K562 (cell line): ENCODE measurements around the gene MAP1LC3B. TPM values are rescaled to one million over a fixed set of nuclear protein-coding genes. Genes with fewer than 3 reads are reported as not detected.

ENCODE experiments used
- ATAC-seq: fragments of 200-7000 bp; cut with Tn5 transposase; 3 replicates; pipeline ENCODE4 v1.9.1; 2020; ENCODE audit warnings: moderate library complexity
- BruUV-seq: library from RNA; stranded (reverse); fragments of 400-500 nt; replicated peaks from 2 replicates; lab custom pipeline; 2021; lab: Mats Ljungman, UMichigan
- CTCF ChIA-PET: fragments of 300-600 bp; formaldehyde crosslinking; extraction: SDS; loops from one replicate; lab custom pipeline; 2021; ENCODE audit warnings: low intra/inter-chr PET ratio; lab: Yijun Ruan, JAX
- POLR2A ChIA-PET: fragments of 300-600, 350-650 bp; sonication (Branson Sonifier 250); formaldehyde crosslinking; extraction: SDS; loops from one replicate; lab custom pipeline; 2021; ENCODE audit warnings: antibody characterized with exemption, inconsistent platforms; lab: Yijun Ruan, JAX
- DNase-seq, 4 experiments: peaks; one replicate each; pipeline versions ENCODE4 v3.0.0 to v3.0.0-alpha.2; 2011 to 2018; ENCODE audit warnings: low spot score in 3 of 4, mixed read lengths in 3 of 4; ENCODE audit errors: extremely low read depth in 1 of 4
- FAIRE-seq: peaks from 2 replicates; lab custom pipeline; 2011; peaks lifted over from hg19 to GRCh38; lab: Jason Lieb, UNC
- H2AFZ ChIP-seq: 2 replicates; pipeline ENCODE4 v1.6.0; 2011; ENCODE audit warnings: low read depth, low read length, control low read depth, inconsistent platforms
- H3K27ac ChIP-seq: fragments of 200-600 bp; 3 replicates; pipeline ENCODE4 v1.8.0; 2011; ENCODE audit warnings: low read depth, mild to moderate bottlenecking, control low read depth, inconsistent platforms, low read length, moderate library complexity, mixed read lengths; ENCODE audit errors: extremely low read depth
- H3K27me3 ChIP-seq, 2 experiments: fragments of 300-600 bp in 1 of 2; 2 replicates in 1 of 2; 3 replicates in 1 of 2; pipeline versions ENCODE4 v1.6.0 to v1.8.0; 2011; ENCODE audit warnings: inconsistent platforms in 2 of 2, low read length in 2 of 2, mild to moderate bottlenecking in 1 of 2, mixed read lengths in 1 of 2, moderate library complexity in 1 of 2; ENCODE audit not compliant: control insufficient read depth in 2 of 2, insufficient read depth in 2 of 2
- H3K36me3 ChIP-seq: fragments of 300-600 bp; 3 replicates; pipeline ENCODE4 v1.8.0; 2011; ENCODE audit warnings: mild to moderate bottlenecking, low read length, inconsistent platforms; ENCODE audit not compliant: control insufficient read depth, insufficient read depth
- H3K4me1 ChIP-seq, 2 experiments: fragments of 200-600 bp in 1 of 2; replicated peaks in 1 of 2; 2 replicates in 1 of 2; 3 replicates in 1 of 2; pipeline versions ENCODE4 v1.5.1 to v1.8.0; 2011; ENCODE audit warnings: inconsistent platforms in 2 of 2, low read length in 2 of 2, mild to moderate bottlenecking in 1 of 2, mixed read lengths in 1 of 2, moderate library complexity in 1 of 2; ENCODE audit not compliant: control insufficient read depth in 2 of 2, insufficient read depth in 2 of 2
- H3K4me2 ChIP-seq: 2 replicates; pipeline ENCODE4 v1.6.1; 2011; ENCODE audit warnings: low read length, control low read depth, inconsistent platforms, mixed read lengths; ENCODE audit not compliant: insufficient read depth
- H3K4me3 ChIP-seq: fragments of 200-600 bp; sonication (generic), shearing (Covaris generic); 2 replicates; pipeline ENCODE4 v1.5.1; 2016; ENCODE audit warnings: control low read depth, inconsistent platforms
- H3K79me2 ChIP-seq: fragments of 200-600 bp; 3 replicates; pipeline ENCODE4 v1.8.0; 2011; ENCODE audit warnings: low read length, inconsistent platforms; ENCODE audit not compliant: control insufficient read depth, insufficient read depth
- H3K9ac ChIP-seq, 2 experiments: 2 replicates each; pipeline versions ENCODE4 v1.6.0 to v1.6.1; 2011; ENCODE audit warnings: low read depth in 2 of 2, low read length in 2 of 2, control low read depth in 1 of 2, inconsistent platforms in 1 of 2, mild to moderate bottlenecking in 1 of 2, mixed read lengths in 1 of 2; ENCODE audit not compliant: insufficient read depth in 1 of 2
- H3K9me1 ChIP-seq: one replicate; pipeline ENCODE4 v1.6.0; 2011; ENCODE audit warnings: inconsistent platforms, mild to moderate bottlenecking, low read length, moderate library complexity; ENCODE audit not compliant: control insufficient read depth, insufficient read depth
- H3K9me3 ChIP-seq: replicated peaks from 2 replicates; pipeline ENCODE4 v1.5.1; 2011; ENCODE audit warnings: low read depth, low read length, inconsistent platforms; ENCODE audit not compliant: control insufficient read depth, insufficient read depth
- H4K20me1 ChIP-seq: replicated peaks from 2 replicates; pipeline ENCODE4 v1.6.1; 2011; ENCODE audit warnings: low read length, inconsistent platforms, mixed read lengths; ENCODE audit not compliant: control insufficient read depth, insufficient read depth
- CC2D1A ChIP-seq: fragments of 450-650 bp; IDR thresholded peaks from 2 replicates; pipeline ENCODE4 v1.6.1; 2017; ENCODE audit warnings: mild to moderate bottlenecking
- POLR2G ChIP-seq: fragments of 200-400 bp; formaldehyde crosslinking; IDR thresholded peaks from 2 replicates; pipeline ENCODE4 v1.6.1; 2017; ENCODE audit warnings: low read depth, mild to moderate bottlenecking, antibody characterized with exemption, low read length, moderate library complexity
- WGBS: fragments of 100-300 bp; shearing (Covaris generic); methylation state at CpG from one replicate; pipeline ENCODE4 v1.1.6; 2016; ENCODE audit warnings: low coverage, mixed read lengths; ENCODE audit not compliant: insufficient coverage; ENCODE audit errors: missing lambda C conversion rate; 5-methylcytosine and 5-hydroxymethylcytosine counted together
- in situ Hi-C: fragments of 300-500 bp; cut with MboI; formaldehyde crosslinking; loops from 4 replicates; pipeline ENCODE4 v1.15.0; 2018; ENCODE audit warnings: inconsistent platforms, mixed read lengths
- intact Hi-C: fragments of 100-400 bp; cut with micrococcal nuclease; formaldehyde crosslinking; loops from 2 replicates; pipeline ENCODE4 v1.14.2; 2022
- polyA plus RNA-seq, 8 experiments: library from polyadenylated mRNA; depleted of rRNA in 4 of 8; stranded (reverse) in 5 of 8; unstranded in 3 of 8; fragments of >200 nt; fragmentation: Nextera tagmentation in 2 of 8; fragmentation: Illumina TruSeq in 1 of 8; extraction: Ambion mirVana in 2 of 8; extraction: Trizol in 1 of 8; gene quantifications; 2 replicates each; pipeline versions ENCODE4 v1.2.1 to v1.2.3, GENCODE V29; 2011 to 2014; ENCODE audit warnings: inconsistent platforms in 1 of 8, missing spikeins in 1 of 8
- total RNA-seq, 7 experiments: library from RNA; depleted of rRNA in 6 of 7; stranded (reverse); fragments of >200 nt in 6 of 7; fragmentation: Illumina TruSeq in 2 of 7; extraction: Trizol in 2 of 7; gene quantifications; 2 replicates each; pipeline versions ENCODE4 v1.2.1 to v1.2.3, GENCODE V29; 2011 to 2021; ENCODE audit warnings: low replicate concordance in 1 of 7
- TF ChIP-seq, protein P1 (sequence below): fragments of 450-650 bp; IDR thresholded peaks from 2 replicates; pipeline ENCODE4 v1.6.1; 2014; ENCODE audit warnings: low read depth, mild to moderate bottlenecking, moderate library complexity, borderline replicate concordance
- TF ChIP-seq, protein P2 (sequence below): fragments of 450-650 bp; formaldehyde crosslinking; IDR thresholded peaks from 2 replicates; pipeline ENCODE4 v1.4.0; 2022; ENCODE audit warnings: missing genetic modification characterization
- TF ChIP-seq, protein P3 (sequence below): fragments of 250-450 bp; sonication (Bioruptor Pico); IDR thresholded peaks from 2 replicates; pipeline ENCODE4 v1.4.0; 2020; ENCODE audit warnings: borderline replicate concordance

The MAP1LC3B gene
- total and polyA plus RNA-seq, 9 of the 15 experiments (the other 6 are each of a cell fraction or from before 2014, with no cell fraction given), result 16.0 to 81.5 (median 36.7) TPM

DNA sequence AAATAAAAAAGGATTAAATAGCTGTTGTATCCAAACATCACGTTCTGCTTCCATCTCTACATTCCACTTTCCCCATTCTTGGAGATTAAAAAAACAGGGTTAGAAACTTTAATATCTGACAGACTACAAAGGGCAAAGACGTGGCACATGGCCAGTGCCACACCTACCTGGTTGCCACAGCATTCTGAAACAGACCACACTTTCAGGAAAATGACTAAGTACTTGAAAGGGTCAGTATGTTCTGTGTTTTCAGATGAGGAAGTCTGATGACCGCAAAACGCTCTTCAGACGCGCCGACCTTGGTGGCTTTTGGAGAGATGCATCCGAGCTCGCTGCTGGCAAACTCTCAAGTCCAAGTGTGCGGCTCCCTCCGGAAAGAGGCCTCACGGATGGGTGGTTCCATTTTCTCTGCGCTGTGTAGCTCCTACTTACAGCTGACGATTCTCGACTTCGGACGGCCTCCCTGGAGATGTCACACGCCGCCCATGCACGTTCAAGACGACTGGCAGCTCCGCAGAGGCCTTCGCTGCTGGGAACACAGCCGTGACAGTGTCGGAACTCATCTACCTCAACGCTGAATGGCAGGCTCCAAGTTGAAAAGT lies 15.5 kb downstream of the MAP1LC3B start:
- ChIA-PET POLR2A (interaction anchor here (0.7 to 4.4 kb wide), 8 partner anchors 9 to 156 kb away, joined by 3 to 51 read pairs (median 6); partner anchors contain the start of genes FBXO31 and MAP1LC3B), CTCF (no interaction called here)
- Histone ChIP-seq H3K27ac (no peak overlapping the region), H3K4me1 (peaks cover 0 to 5% of the 10 kb centered on the region in 2 experiments; a peak in 1 of 5 replicates), H2AFZ (no peak overlapping the region), H3K79me2 (no peaks in the 10 kb centered on the region), H3K9me3 (no peaks in the 10 kb centered on the region), H3K9ac (no peak overlapping the region), H3K9me1 (no peaks in the 10 kb centered on the region), H3K4me2 (no peak overlapping the region), H3K4me3 (no peak overlapping the region), H3K27me3 (no peaks in the 10 kb centered on the region), H4K20me1 (peaks cover 7% of the 10 kb centered on the region), H3K36me3 (peaks cover 70% of the 10 kb centered on the region; the same call in 2 of the 3 replicates)
- no TSS peak for BruUV-seq
- 91% methylated on average over 24 of the region's 26 CpGs for WGBS
- no peak for FAIRE-seq
- DNase-seq, result no peak
- intact Hi-C loops (no loop called here), in situ Hi-C loops (no loop called here)
- no peak for ATAC-seq
- peak; percentile 33; the same call in 1 of the 2 replicates for TF ChIP-seq POLR2G
- TF ChIP-seq, protein P1, sequence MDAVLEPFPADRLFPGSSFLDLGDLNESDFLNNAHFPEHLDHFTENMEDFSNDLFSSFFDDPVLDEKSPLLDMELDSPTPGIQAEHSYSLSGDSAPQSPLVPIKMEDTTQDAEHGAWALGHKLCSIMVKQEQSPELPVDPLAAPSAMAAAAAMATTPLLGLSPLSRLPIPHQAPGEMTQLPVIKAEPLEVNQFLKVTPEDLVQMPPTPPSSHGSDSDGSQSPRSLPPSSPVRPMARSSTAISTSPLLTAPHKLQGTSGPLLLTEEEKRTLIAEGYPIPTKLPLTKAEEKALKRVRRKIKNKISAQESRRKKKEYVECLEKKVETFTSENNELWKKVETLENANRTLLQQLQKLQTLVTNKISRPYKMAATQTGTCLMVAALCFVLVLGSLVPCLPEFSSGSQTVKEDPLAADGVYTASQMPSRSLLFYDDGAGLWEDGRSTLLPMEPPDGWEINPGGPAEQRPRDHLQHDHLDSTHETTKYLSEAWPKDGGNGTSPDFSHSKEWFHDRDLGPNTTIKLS, result no peak

DNA sequence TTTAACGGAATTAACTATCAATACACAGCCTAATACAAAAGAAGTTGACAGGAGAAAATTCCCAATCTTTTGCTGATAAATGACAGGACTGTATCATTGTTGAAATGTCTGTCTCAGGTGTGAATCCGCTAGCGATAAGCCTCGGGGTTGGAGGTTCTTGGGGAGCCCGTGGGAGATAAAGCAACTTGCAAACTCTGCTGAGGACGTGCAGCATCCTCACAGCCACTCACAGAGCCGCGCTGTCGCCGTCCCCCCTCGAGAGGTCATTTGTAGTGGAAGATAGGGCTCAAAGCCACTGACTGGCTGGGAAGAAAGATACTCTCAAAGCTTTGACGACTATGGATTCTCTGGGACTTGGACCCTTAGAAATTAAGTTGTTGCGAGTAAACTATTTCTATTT lies 17.0 kb downstream of the MAP1LC3B start:
- H3K9ac ChIP-seq, result no peak overlapping the region
- 52% methylated on average over 13 of the region's 13 CpGs for WGBS
- no peak overlapping the region for H2AFZ ChIP-seq
- intact Hi-C loops (no loop called here), in situ Hi-C loops (no loop called here)
- no peak overlapping the region for H3K4me2 ChIP-seq
- no peaks in the 10 kb centered on the region for H3K79me2 ChIP-seq
- H3K27ac ChIP-seq, result no peak overlapping the region
- H3K36me3 ChIP-seq, result peaks cover 58% of the 10 kb centered on the region; the same call in 2 of the 3 replicates
- no peaks in the 10 kb centered on the region for H3K27me3 ChIP-seq
- ChIA-PET POLR2A (no interaction called here), CTCF (no interaction called here)
- ATAC-seq (no peak), DNase-seq (no peak), FAIRE-seq (no peak)
- peaks cover 0 to 5% of the 10 kb centered on the region in 2 experiments; a peak in 1 of 5 replicates for H3K4me1 ChIP-seq
- H3K4me3 ChIP-seq, result no peak overlapping the region
- BruUV-seq, result no TSS peak
- H4K20me1 ChIP-seq, result peaks cover 7% of the 10 kb centered on the region
- H3K9me3 ChIP-seq, result no peaks in the 10 kb centered on the region
- H3K9me1 ChIP-seq, result no peaks in the 10 kb centered on the region
- TF ChIP-seq CC2D1A, result no peak
- TF ChIP-seq, protein P2, sequence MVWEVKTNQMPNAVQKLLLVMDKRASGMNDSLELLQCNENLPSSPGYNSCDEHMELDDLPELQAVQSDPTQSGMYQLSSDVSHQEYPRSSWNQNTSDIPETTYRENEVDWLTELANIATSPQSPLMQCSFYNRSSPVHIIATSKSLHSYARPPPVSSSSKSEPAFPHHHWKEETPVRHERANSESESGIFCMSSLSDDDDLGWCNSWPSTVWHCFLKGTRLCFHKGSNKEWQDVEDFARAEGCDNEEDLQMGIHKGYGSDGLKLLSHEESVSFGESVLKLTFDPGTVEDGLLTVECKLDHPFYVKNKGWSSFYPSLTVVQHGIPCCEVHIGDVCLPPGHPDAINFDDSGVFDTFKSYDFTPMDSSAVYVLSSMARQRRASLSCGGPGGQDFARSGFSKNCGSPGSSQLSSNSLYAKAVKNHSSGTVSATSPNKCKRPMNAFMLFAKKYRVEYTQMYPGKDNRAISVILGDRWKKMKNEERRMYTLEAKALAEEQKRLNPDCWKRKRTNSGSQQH (CRISPR knock-in tag), result no peak
- TF ChIP-seq, protein P3, sequence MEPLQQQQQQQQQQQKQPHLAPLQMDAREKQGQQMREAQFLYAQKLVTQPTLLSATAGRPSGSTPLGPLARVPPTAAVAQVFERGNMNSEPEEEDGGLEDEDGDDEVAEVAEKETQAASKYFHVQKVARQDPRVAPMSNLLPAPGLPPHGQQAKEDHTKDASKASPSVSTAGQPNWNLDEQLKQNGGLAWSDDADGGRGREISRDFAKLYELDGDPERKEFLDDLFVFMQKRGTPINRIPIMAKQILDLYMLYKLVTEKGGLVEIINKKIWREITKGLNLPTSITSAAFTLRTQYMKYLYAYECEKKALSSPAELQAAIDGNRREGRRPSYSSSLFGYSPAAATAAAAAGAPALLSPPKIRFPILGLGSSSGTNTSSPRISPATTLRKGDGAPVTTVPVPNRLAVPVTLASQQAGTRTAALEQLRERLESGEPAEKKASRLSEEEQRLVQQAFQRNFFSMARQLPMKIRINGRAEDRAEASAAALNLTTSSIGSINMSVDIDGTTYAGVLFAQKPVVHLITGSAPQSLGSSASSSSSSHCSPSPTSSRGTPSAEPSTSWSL (CRISPR knock-in tag), result no peak
